ENCODE results near the gene ANXA9.

Gene ANXA9

DNA sequence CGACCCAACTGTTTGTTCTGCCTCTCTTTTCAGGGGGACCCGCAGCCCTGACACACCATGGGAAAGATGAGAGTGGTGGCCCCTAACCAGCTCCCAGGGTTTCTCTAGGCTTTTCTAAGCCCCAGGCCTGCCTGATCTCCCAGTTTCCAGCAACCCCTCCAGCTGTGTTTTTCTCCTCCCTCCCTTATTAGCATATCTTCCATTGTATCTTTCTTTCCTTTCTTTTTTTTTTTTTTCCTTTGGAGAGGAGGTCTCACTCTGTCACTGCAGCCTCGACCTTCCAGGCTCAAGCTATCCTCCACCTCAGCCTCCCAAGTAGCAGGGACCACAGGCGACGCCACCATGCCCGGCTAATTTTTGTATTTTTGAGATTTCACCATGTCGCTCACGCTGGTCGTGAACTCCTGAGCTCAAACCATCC, 5.7 kb upstream of the ANXA9 start:
- no peak for DNase-seq

DNA sequence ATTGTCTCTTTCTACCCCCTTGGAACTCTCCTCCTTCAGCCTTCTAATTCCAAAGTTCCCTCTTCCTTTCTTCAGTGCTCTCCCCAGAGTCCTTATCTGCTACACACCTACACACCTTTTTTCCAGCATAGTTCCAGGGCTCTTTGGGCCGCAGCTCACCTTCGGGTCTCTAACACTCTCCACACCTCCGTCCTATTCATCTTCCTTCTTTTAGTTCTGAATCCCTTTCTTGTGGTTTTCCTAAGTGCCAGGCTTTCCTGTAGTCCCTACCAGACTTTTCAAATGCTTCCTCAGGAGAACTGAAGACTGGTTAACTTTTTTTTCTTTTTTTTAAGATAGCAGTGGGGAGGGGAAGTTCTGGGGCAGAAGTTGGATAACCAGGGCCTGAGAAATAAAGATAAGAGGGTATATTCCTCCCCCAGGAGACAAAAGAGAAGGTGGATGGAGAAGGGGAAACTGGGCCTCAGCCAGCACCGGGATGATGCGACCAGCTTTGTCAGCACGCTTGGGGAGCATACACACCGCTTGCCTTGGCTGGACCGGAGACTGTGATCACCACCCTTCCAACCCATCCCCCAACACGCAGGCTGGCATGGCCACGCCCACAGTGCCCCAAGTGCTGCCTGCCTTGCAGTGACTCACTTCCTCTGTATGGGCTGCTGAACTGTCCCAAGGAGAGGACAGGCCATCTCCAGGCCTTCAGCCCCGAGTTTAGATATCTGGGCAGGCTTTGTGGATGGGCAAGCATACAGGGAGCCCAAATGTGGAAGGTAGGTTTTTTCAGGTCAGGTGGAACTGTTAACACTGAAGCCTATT, 5.0 kb upstream of the ANXA9 start:
- DNase-seq, result no peak

DNA sequence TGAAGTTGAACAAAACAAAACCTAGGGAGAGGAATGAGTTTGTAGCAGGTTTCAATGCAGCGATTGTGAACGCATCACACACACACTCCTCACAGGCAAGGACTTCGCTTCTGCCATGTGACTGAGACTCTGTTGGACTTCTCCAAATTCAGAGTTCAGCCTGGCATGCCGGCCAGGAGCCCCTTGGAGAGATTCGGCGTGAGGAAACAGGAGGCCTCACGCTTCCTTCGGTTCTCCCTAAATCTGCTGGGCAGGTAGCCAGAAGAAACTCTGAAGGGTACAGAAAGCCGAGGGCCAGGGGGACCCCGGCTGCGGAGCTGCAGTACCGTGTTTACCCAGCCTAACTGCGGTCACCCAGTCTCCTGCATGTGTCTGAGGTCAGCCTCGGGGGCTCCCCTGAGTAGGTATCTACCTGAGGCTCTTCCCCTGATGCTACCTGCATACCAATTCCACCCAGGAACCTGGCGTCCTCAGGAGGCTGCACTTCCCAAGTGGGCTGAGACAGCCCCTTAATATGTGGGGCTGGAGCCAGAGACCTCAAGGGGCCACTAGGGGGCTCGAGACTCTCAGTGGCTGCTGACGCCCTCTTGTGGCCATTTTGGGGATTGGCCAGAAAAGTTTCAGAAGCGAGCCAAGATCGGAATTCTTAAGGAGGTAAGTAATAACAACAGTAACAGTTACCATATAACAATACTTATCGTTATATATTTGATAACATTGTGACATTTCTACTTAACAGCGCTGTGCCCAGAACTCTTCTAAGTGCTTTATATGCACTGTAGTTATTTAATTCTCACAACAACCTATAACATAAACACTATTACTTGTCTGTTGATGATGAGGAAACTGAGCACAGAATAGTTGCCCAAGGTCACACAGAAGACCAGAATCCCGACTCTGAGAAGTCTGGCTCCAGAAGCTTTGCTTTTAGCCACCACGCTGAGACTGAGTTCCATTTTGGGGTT, 2.7 kb upstream of the ANXA9 start:
- peak; percentile 82 to 99 (median 92) for DNase-seq

DNA sequence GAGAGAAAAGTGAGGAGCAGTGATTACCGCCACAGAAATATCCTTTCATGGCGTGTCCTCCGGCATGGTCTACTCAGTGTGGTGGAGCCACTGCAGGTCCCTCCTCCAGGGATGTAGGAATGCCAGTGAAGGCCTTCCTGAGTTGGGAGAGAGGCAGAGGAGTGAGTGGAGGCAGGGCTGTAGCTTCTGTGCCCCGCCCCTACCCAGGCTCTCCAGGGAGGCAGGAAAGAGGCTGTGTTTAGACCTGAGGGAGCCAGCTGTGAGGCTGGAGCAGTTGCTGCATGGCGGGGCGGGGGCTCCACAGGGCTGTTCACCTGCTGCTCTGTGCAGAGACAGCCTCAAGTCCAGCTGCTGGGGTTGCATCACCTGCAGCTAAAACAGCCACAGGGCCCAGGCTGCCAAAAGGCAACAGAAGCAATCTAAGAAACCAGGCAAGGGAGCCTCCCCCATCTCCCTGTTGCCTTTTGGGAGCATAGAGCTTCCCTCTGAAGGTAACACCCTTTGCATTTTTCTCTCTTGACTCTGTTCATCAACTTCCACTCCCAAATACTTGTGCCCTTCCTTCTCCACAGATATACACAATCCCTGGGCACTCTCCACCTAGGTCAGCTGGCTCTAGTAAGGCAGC, 801 bp upstream of the ANXA9 start:
- DNase-seq, result peak; percentile 85 to 98 (median 93)

DNA sequence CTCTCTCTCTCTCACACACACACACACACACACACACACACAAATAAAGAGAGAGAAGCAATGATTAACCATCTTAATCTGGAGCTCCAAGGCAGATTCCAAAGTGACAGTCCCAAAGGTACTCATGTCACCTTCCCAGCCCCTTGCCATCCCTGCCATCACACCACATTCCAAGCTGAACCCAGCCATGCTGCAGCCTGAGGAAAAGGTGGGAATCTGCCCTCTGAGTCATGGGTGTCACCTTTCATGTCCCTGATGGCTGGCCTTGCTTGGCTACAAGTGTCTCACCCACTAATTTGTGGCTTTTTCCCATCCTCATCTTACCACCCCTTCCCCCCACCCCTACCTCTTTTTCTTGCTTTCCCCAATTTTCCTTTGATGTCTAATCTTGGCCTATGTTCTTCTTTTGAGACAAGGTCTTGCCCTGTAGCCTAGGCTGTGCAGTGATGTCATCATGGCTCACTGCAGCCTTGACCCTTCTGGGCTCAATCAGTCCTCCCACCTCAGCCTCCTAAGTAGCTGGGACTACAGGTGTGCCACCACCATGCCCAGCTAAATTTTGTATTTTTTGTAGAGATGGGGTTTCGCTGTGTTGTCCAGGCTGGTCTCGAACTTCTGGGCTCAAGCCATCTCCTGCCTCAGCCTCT, 3.2 kb downstream of the ANXA9 start:
- no peak for DNase-seq

DNA sequence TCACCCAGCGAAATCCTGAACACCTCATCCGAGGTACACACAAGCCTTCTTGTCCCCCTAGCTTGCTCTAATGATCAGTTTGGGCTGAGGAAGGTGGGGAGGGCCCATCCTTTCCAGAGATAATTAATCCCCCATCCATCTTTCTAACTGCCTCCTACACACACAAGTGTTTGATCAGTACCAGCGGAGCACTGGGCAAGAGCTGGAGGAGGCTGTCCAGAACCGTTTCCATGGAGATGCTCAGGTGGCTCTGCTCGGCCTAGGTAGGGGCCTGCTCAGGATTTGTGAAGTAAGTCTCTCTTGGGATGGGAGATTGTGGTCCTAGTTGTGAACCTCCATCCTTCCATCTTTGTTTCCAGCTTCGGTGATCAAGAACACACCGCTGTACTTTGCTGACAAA, 5.8 kb downstream of the ANXA9 start:
- DNase-seq, result peak; percentile 70 to 95 (median 88)

DNA sequence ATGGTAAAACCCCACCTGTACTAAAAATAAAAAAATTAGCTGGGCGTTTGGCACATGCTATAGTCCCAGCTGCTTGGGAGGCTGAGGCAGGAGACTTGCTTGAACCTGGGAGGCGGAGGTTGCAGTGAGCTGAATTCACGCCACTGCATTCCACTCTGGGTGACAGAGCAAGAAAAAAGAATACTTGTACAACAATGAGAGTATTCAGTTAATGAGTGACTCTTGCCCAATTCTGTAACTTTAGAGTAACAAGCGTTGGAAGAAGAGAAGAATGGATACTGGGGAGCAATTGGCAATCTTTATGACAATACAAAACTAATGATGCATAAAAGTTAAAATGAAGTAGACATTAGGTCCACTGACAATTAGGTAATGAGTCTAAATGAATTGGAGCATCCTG, 10.5 kb downstream of the ANXA9 start:
- DNase-seq, result no peak

DNA sequence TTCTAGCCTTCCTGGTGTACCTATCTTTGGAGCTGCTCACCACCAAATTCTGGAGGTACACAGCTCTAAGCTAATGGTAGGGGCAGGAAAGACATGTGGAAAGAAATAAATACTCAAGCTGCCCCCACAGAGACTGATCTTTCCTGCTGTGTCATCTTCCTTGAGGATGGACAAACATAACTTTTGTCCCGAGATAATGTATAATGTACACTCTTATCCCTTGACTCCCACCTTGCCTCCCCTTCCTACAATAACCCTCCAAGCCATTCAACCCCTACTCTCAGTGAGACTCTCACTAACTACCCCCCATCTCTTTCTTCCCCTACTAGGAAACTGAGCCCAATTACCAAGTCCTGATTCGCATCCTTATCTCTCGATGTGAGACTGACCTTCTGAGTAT, 12.2 kb downstream of the ANXA9 start:
- DNase-seq, result no peak

DNA sequence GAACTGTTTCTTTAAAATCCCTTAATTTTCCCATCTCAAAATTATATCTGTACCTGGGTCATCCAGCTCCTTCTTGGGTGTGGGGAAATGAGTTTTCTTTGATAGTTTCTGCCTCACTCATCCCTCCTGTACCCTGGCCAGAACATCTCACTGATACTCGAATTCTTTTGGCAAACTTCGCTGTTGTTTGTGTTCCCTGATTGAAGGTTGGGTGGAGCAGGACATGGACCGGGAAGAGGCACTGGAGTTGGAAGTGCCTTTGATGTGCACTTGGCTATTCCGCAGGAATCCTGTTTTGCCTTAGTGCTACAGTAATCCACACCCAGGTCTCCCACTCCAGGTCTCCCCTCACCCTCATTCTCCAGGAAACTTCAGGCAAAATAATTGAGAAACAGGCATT, 13.4 kb downstream of the ANXA9 start:
- DNase-seq, result no peak

DNA sequence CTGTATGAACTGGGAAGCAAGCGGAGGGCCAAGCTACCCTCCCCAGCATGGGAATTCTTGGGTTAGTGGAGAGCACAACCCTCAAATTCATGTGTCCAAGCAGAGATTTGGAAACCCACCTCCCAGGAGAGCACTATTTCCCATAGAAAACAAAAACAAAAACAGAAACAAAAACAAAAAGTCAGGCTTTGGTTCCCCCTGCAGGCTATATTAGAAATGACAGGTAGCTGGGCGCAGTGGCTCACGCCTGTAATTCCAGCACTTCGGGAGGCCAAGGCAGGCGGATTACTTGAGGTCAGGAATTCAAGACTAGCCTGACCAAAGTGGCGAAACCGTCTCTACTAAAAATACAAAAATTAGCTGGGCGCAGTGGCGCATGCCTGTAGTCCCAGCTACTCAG, 13.8 kb downstream of the ANXA9 start:
- DNase-seq, result peak; percentile 15 to 53 (median 49)

DNA sequence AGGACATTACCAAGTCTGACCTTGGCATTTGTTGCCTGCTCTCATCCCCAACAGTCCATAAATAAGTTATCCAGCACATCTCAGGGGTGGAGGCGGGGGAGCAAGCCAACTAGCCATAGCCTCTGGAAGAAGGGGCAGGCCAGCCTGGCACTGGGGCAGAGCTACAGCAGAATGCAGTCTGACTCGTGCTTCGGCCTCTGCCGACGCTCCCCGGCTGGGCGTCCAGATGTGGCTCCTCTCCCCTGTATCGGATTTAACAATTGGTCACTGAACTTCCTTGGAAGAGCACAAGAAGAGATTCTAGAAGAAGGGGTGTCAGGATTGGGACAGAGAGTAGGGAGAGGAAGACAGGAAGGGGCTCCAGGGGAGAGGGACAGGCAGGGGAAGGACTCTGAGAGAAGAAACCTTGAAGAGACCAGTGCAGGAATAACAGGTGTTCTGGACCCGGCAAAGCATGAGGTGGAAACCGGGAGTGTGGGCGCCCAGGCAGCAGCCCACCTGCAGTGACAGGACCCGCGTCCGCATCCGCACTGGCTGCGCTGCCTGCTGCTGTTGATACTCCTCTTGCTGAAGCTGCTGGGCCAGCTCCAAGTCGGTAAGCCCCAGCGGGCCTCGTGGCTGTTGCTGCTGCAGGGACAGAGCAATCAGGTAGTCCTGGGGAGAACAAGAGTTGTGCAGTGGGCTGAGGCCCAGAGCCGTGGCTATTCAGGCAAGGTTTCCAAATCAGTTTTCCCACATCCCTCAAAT, 15.2 kb downstream of the ANXA9 start:
- no peak for DNase-seq

DNA sequence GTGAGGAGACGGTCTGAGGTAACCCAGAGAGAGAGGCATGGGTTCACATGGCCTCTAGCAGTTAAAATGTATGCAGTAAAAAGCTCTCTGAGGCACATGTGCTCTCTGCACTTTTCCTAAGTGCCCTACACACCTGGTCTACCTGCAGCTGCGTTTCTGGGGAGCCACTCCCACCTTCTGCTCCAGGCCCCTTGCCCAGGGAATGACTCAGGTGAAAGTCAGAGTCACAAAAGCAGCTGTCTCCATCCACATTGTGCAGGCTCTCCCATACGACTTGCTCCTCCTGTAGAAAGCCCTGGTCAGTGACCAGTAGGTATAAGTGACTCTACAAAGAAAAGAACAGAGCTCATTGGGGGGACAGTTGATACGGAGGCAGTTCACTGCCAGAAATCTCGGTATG, 15.9 kb downstream of the ANXA9 start:
- DNase-seq, result no peak

DNA sequence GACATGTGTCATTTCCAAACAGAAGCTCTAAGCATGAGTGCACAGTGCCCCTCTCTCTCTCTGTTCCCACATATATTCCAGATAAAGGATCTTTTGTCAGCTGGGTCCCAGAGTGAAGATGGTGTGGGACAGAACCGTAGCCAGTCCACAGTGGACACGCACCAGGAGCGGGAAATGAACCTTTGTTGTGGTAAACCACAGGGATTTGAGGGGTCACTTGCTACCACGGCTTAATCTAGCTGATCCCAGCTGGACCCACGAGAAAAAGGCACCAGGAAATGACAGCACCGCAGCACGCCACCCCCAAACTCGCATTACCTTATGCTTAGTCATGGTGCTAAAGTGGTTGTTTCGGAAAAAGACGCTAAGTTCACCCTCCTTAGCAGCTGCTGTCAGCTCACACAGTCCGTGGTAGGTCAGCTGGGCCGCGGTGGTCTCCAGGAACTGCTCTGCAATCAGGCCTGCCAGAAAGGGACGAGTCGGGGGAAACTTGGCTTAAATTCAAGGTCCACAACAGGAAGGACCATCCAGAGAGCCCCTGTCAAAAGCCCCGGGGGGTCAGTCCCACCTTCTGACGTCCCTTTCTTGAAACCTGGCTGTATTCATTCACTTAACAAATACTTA, 17.1 kb downstream of the ANXA9 start:
- DNase-seq, result no peak

DNA sequence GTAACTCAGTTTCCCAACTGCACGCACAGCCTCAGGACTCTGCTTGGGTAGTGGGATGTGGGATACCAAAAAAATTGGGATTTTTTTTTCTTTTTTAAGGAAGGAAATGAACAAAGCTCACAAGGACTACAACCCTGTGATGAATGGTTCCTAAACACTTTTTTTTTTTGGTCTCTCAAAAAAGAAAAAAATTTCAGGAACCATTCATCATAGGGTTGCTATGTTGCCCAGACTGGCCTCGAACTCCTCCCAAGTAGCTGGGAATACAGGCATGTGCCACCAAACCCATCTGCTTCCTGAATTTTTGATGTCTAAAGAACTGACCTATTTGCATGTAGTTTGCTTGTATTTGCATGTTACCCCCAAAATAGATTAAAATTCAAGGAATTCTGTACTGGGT, 17.8 kb downstream of the ANXA9 start:
- DNase-seq, result no peak

DNA sequence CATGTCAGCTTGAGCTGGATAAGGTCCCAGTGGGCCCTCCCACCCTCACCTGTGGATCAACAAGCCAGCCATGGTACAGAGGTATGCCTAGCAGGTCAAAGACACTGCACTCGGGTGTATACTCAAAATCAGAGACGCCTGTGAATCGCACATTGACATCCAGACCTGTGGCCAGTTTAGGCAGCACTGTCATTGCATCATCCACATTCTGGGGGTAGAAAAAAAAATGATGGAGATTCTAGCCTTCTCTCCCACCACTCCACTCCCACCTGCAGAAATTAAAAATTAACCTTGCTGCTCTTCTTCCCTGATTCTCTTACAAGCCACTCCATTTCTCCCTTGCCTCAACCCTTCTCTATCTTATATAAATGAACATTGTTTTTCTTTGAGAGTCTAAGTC, 18.3 kb downstream of the ANXA9 start:
- DNase-seq, result no peak

DNA sequence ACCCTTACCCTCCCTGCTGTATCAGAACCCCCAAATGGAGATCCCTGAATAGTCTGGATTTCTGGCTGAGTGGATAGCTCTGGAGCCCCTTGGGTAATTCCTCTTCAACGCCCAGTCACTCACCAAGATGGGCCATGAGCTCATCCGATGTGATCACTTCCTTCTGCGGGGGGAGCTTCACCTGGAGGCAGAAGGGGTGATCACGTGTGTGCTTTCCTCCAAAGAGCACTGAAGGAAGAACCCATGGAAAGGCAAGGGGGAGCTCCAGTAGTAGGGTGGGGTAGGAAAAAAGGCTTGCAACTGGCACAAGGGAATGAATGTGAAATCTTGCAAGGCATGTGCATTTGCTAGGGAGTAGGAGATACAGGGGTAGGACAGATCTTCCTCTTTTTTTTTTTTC, 19.5 kb downstream of the ANXA9 start:
- DNase-seq, result no peak

DNA sequence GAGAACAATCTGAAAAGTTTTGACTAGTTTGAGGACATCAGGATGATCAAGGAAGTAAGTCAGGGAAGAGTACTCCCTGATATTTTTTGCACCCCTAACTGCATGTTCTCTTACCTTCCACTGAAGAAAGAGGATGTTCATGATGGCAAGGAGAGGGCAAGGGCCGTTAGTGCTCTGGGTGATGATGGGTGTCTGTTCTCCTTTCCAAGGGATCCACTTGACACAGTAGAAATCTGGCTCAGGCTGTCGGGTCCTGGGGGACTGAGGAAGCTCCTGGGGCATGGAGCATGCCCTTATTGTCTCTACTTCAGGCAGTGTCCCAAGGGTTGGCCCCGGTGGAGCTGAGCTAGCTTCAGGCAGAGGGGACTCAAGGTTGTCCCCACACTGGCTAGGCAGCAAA, 20.0 kb downstream of the ANXA9 start:
- no peak for DNase-seq

DNA sequence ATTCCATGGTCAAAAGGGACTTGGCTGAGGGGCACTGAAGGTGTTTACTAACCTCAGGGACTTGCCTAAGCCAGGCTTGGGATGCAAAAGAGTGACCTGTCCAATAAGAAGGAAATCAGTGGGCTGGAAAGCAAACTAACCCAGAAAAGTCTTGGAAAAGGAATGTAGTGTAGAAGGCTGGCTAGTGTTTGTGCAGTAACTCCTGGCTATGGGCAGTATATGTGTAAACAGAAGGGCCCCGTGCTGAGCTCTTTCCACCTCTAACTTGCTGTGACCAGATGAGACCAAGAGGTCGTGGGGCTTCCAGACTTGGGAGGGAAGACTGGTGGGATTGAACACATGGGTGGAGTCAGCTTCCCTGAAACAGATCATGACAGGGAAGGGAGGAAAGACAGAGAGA, 20.5 kb downstream of the ANXA9 start:
- DNase-seq, result no peak

DNA sequence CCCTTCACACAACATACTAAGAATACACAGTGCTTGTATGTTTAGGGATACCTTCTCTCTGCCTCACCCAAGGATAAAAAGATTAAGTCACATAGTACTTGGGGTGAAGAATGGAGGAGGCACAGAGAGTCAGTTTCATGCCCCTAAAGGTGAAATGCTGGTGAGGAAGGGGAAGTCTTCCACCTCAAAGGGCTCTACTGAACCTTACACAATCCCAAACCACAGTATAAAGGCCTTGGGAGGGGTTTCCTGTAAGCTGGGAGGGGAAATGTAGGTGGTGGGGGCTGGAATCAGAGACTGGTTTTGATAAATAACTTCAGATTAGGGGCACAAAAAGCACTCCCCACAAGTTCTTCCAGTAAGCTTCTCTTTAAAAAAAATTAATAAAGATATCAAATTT, 21.1 kb downstream of the ANXA9 start:
- DNase-seq, result no peak

DNA sequence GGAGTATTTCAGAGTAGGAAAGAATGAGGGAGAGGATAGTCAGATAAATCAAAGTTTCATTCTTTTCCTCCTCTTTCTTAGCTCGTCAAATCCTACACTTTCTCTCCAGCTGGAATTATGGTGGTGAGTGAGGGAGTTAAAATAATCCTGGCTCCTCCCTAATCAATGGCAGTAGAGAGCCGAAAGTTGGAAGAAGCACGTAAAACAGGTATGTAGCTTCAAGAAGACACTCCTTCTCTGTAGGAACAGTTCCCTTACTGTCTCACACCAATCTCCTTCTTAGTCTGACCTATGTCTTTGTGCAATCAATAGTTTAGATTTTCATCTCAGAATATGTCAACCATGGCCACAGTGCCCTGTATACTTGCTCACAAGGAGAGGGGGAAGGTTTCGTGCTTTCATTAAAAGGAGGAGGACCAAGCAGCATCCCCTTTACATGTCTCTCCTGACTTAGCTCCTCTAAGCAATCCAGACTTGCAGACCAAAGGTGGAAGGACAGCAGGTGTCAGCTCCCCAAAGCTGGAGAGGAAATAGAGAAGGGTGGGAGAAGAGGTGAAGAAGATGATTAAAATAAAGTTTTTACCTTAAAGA, 23.7 kb downstream of the ANXA9 start:
- peak in 1 of 3 experiments; percentile 50 for DNase-seq

DNA sequence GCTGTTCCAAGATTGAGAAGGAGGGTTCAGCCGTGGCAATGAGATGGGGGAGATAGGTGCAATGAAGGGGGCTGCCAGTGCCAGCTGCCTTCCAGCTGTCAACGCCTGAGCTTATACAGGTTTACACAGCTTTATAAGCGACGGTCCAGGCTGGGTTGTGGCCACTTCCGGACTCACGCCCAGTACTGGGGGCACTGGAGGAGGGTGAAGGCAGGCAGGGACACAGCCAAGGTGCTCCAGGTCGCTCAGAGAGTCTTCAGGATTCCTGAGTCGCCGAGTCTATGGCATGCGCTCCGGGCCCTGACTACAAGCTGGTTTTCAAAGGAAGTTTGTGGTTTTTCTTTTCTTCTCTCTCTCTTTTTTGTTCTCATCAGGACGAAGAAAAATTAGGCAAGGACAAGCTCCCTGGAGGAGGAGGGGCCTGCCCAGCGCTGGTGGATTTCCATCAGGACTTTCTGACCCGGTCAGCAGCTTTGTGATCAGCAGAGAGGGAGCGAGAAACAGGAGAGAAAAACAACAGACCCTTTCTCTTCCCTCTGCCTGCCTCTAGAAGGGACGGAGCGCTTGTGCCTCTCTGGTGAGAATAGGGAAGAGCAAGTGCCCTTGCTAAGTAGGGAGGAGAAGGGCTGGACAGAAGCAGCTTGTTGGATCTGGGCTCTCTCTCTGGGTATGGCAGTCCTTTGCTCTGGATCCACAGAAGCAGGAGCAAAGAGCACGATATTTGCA, 24.4 kb downstream of the ANXA9 start, which contains the start of gene MINDY1:
Gene MINDY1, minus strand, starts transcription at position 576 of the 726 bp plus-strand sequence. CDS start 4,285 bp downstream, outside the sequence.
- DNase-seq, result peak; percentile 66 to 88 (median 88)
